Limb (tissue), 2 donors: Measurements from ENCODE around the gene SIK3.

Experiments
- DNase-seq, 2 donors: peaks; one replicate each; pipeline ENCODE4 v3.0.0-alpha.2; 2016; ENCODE audit errors: extremely low spot score in 2 of 2

The SIK3 gene

GRCh38 chr11:116800610-116801009 lies 297.6 kb downstream of the SIK3 start:
- DNase-seq = no peak

GRCh38 chr11:116798368-116798767 lies 299.9 kb downstream of the SIK3 start:
- DNase-seq = no peak

- no peak for DNase-seq
These were observed 300.4 kb downstream of the SIK3 start for GRCh38 chr11:116797816-116798215.

DNA sequence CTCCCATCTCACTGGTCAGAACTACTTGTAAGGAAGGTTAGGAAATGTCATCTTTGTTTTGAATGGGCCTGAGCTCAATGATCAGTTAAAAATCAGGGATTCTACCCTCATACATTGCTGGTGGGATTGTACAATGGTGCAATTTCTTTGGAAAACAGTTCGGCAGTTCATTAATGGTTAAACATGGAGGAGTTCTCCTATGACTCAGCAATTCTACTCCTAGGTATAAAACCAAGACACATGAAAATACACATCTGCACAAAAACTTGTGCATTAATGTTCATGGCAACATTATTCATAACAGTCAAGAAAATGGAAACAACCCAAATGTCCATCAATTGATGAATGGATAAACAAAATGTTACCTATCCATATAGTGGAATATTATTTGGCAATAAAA lies 301.7 kb downstream of the SIK3 start:
- no peak for DNase-seq

DNA sequence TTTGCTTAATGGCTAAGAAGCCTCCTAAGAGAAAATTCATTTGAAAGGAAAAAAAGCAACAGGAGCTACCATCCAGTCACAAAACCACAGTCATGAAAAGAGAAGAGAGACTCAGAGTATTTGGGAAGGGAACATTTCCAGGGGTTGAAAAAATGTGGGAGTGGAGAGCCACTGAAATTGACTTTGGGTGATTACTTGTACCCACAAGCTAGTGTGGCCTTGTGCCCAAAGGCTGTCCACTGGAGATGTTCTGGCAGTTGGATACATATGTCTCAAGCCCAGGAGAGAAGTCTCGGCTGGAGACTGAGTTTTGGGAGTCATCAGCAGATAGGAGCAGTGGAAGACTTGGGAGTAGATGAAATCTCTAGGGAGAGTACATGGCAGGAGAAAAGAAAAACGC lies 303.4 kb downstream of the SIK3 start:
- DNase-seq = no peak

DNA sequence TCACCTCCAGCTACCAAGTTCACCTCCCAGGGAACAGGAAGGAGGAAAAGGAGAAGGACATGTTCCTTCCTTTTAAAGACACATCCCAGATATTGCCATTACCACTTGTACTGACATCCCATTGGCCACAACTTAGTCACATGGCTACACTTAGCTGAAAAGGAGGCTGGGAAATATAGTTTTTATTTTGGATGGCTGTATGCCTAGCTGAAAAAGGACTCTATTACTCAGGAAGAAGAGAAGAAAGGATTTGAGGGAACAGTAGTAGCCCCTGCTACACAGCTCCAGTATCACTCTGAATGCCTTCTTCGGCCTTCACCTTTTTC lies 304.5 kb downstream of the SIK3 start:
- DNase-seq = no peak
